HL-60 (cell line): Measurements from ENCODE around the gene DAZL.

Experiments used
- DNase-seq, 2 experiments: peaks; one replicate each; pipeline ENCODE4 v3.0.0-alpha.2; 2010 to 2020; ENCODE audit warnings: low read depth in 1 of 2, low spot score in 1 of 2
- H3K27ac ChIP-seq: fragments of 250-450 bp; sonication (Bioruptor Pico); replicated peaks from 2 replicates; pipeline ENCODE4 v1.5.1; 2020; ENCODE audit warnings: mild to moderate bottlenecking, moderate library complexity
- H3K27me3 ChIP-seq: fragments of 250-450 bp; sonication (Bioruptor Pico); 2 replicates; pipeline ENCODE4 v1.5.1; 2021; ENCODE audit warnings: mild to moderate bottlenecking, moderate library complexity; ENCODE audit not compliant: insufficient read depth, poor library complexity, severe bottlenecking
- H3K4me3 ChIP-seq: replicated peaks from 2 replicates; pipeline ENCODE4 v1.5.1; 2011; ENCODE audit warnings: mild to moderate bottlenecking, control low read depth, low read length; ENCODE audit not compliant: insufficient read depth
- GABPA ChIP-seq: IDR thresholded peaks from 2 replicates; pipeline ENCODE4 v1.6.1; 2012; ENCODE audit warnings: low read depth
- POLR2AphosphoS5 ChIP-seq: IDR thresholded peaks from 2 replicates; pipeline ENCODE4 v1.6.1; 2012; ENCODE audit warnings: low read depth
- SPI1 ChIP-seq: IDR thresholded peaks from 2 replicates; pipeline ENCODE4 v1.6.1; 2012; ENCODE audit warnings: low read depth, mild to moderate bottlenecking, borderline replicate concordance
- TF ChIP-seq, protein P1 (sequence below): IDR thresholded peaks from 2 replicates; pipeline ENCODE4 v1.6.1; 2012; ENCODE audit warnings: low read depth; ENCODE audit not compliant: insufficient replicate concordance
- TF ChIP-seq, protein P2 (sequence below): IDR thresholded peaks from one replicate; pipeline ENCODE4 v1.5.1; 2011; ENCODE audit warnings: low read length, control low read depth, inconsistent platforms; ENCODE audit not compliant: insufficient read depth

Gene DAZL

DNA sequence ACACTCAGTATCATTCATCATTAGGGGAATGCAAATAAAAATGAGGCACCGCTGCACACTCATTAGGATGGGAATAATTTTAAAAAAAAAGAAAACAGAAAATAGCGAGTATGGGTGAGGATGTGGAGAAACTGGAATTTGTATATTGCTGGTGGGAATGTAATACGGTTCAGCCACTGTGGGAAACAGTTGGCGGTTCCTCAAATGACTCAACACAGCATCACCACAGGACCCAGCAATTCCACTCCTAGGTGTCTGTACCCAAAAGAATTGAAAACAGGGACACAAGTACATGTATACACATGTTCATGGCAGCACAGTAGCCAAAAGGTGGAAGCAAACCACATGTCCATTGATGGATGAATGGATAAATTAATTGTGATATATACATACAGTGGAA lies 56.5 kb downstream of the DAZL start:
- Histone ChIP-seq H3K4me3 (no peak overlapping the region), H3K27me3 (no peaks in the 10 kb centered on the region), H3K27ac (no peak overlapping the region)
- TF ChIP-seq, protein P1, sequence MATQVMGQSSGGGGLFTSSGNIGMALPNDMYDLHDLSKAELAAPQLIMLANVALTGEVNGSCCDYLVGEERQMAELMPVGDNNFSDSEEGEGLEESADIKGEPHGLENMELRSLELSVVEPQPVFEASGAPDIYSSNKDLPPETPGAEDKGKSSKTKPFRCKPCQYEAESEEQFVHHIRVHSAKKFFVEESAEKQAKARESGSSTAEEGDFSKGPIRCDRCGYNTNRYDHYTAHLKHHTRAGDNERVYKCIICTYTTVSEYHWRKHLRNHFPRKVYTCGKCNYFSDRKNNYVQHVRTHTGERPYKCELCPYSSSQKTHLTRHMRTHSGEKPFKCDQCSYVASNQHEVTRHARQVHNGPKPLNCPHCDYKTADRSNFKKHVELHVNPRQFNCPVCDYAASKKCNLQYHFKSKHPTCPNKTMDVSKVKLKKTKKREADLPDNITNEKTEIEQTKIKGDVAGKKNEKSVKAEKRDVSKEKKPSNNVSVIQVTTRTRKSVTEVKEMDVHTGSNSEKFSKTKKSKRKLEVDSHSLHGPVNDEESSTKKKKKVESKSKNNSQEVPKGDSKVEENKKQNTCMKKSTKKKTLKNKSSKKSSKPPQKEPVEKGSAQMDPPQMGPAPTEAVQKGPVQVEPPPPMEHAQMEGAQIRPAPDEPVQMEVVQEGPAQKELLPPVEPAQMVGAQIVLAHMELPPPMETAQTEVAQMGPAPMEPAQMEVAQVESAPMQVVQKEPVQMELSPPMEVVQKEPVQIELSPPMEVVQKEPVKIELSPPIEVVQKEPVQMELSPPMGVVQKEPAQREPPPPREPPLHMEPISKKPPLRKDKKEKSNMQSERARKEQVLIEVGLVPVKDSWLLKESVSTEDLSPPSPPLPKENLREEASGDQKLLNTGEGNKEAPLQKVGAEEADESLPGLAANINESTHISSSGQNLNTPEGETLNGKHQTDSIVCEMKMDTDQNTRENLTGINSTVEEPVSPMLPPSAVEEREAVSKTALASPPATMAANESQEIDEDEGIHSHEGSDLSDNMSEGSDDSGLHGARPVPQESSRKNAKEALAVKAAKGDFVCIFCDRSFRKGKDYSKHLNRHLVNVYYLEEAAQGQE, result no peak
- TF ChIP-seq GABPA, result no peak
- TF ChIP-seq SPI1, result no peak
- DNase-seq, result no peak

GRCh38 chr3:16547561-16548357 lies 57.5 kb downstream of the DAZL start:
- no peak overlapping the region for H3K27ac ChIP-seq
- no peak overlapping the region for H3K4me3 ChIP-seq
- TF ChIP-seq POLR2AphosphoS5, result no peak
- TF ChIP-seq, protein P1, result no peak
- TF ChIP-seq SPI1, result no peak
- TF ChIP-seq, protein P2, sequence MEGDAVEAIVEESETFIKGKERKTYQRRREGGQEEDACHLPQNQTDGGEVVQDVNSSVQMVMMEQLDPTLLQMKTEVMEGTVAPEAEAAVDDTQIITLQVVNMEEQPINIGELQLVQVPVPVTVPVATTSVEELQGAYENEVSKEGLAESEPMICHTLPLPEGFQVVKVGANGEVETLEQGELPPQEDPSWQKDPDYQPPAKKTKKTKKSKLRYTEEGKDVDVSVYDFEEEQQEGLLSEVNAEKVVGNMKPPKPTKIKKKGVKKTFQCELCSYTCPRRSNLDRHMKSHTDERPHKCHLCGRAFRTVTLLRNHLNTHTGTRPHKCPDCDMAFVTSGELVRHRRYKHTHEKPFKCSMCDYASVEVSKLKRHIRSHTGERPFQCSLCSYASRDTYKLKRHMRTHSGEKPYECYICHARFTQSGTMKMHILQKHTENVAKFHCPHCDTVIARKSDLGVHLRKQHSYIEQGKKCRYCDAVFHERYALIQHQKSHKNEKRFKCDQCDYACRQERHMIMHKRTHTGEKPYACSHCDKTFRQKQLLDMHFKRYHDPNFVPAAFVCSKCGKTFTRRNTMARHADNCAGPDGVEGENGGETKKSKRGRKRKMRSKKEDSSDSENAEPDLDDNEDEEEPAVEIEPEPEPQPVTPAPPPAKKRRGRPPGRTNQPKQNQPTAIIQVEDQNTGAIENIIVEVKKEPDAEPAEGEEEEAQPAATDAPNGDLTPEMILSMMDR, result no peak
- no peak for TF ChIP-seq GABPA
- no peak for DNase-seq
- no peaks in the 10 kb centered on the region for H3K27me3 ChIP-seq

DNA sequence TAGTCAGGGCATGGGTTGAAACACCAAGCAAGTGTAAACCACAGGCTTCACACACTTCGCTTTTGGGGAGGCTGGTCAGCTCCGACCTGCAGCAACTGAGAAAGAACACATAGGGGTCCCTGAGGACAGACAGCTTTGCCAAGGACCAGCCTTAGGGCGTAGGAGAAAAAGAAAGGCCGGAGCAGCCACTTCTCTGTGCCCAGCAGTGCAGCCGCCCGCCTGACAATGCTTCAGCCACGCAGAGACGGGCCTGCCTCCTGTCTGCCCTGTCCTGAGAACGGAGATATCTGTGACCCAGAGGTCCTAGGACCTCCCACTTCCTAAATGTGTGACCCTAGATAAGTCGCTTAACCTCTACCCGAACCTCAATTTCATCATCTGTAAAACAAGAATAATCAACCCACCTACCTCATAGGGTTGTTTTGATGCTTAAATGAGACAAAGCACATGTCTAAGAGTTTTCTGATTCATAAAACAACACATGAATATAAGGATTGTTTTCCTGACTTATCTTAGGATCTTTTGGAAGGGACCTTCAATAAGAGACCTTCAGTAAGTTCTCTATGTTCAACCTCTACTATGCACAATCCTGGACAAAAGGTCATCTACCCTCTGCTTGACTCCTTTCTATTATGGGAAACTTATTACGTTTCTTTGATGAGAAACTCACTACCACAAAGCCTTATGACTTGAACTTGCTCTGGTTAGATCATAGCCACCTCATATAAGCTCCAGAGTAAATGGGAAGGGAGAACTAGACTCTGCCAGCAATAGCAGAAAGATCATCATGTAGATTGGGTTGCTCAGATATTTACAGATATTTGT lies 58.8 kb downstream of the DAZL start:
- TF ChIP-seq, protein P2, result no peak
- TF ChIP-seq, protein P1, result no peak
- H3K4me3 ChIP-seq, result no peak overlapping the region
- no peaks in the 10 kb centered on the region for H3K27me3 ChIP-seq
- DNase-seq, result no peak
- H3K27ac ChIP-seq, result no peak overlapping the region
